Activated naive CD8-positive, alpha-beta T cell treated with anti-CD3 and anti-CD28 coated beads, Interleukin-2, amount 50 U/mL, for 24 hours (primary cell): Measurements from ENCODE around the gene ATP1A4.

Source experiments
- ATAC-seq: fragments of 150-1000 bp; cut with Tn5 transposase; one replicate; pipeline ENCODE4 v1.10.0; 2021
- DNase-seq: peaks from one replicate; pipeline ENCODE4 v3.0.0; 2021
- H3K27ac Mint-ChIP-seq: one replicate; pipeline ENCODE4 v1.8.0; 2021; ENCODE audit warnings: mild to moderate bottlenecking, mixed read lengths
- H3K27me3 Mint-ChIP-seq: one replicate; pipeline ENCODE4 v1.8.0; 2021; ENCODE audit warnings: mixed read lengths
- H3K36me3 Mint-ChIP-seq: one replicate; pipeline ENCODE4 v1.8.0; 2021; ENCODE audit warnings: low read depth, mixed read lengths
- H3K4me1 Mint-ChIP-seq: one replicate; pipeline ENCODE4 v1.8.0; 2021; ENCODE audit warnings: mixed read lengths
- H3K4me3 Mint-ChIP-seq: one replicate; pipeline ENCODE4 v1.8.0; 2021; ENCODE audit warnings: mild to moderate bottlenecking, moderate library complexity, mixed read lengths
- H3K9me3 Mint-ChIP-seq: one replicate; pipeline ENCODE4 v1.8.0; 2021; ENCODE audit warnings: mixed read lengths

Gene ATP1A4

DNA sequence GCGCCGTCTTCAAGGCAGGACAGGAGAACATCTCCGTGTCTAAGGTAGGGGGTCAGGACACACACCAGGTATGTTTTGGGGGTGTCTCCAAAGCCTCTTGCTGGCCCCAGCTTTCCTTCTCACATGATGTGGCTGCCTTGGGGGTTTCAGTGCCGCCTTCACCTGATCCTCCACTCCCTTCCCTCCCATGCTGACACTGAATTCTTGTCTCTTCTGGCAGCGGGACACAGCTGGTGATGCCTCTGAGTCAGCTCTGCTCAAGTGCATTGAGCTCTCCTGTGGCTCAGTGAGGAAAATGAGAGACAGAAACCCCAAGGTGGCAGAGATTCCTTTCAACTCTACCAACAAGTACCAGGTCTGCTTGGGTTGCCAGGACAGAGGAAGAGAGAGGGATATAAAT lies 22.4 kb upstream of the ATP1A4 start:
- Mint-ChIP-seq H3K27me3 (peaks cover 2% of the 10 kb centered on the region), H3K36me3 (no peaks in the 10 kb centered on the region), H3K4me3 (no peak overlapping the region), H3K4me1 (no peaks in the 10 kb centered on the region), H3K27ac (no peak overlapping the region), H3K9me3 (no peaks in the 10 kb centered on the region)
- no peak for ATAC-seq
- DNase-seq, result no peak

DNA sequence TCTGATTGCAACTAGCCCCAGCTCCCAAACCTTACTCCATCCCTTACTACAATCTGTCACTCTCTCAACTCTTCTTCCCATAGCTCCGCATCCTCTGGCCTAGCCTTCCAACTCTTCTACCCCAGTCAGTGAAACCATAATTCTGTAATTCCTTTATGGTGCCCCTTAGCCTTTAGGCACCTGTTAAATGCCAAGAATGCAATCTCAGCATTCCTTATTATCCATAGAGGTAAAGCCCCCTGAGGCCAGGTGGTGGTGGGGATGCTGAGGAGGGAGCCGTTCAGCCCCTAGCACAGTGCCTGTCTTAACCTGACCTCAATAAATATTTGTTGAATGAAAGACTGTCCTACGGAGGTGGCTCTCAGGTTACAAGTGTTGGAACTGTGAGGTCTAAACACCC lies 21.8 kb upstream of the ATP1A4 start:
- DNase-seq (no peak), ATAC-seq (no peak)
- H3K4me3 Mint-ChIP-seq, result no peak overlapping the region
- H3K4me1 Mint-ChIP-seq, result no peaks in the 10 kb centered on the region
- H3K9me3 Mint-ChIP-seq, result no peaks in the 10 kb centered on the region
- H3K36me3 Mint-ChIP-seq, result no peaks in the 10 kb centered on the region
- H3K27ac Mint-ChIP-seq, result no peak overlapping the region
- peaks cover 2% of the 10 kb centered on the region for H3K27me3 Mint-ChIP-seq

GRCh38 chr1:160129966-160130365 lies 21.4 kb upstream of the ATP1A4 start:
- Mint-ChIP-seq H3K27me3 (no peaks in the 10 kb centered on the region), H3K36me3 (no peaks in the 10 kb centered on the region), H3K9me3 (no peaks in the 10 kb centered on the region), H3K27ac (no peak overlapping the region), H3K4me3 (no peak overlapping the region), H3K4me1 (no peaks in the 10 kb centered on the region)
- no peak for ATAC-seq
- DNase-seq, result no peak

- Mint-ChIP-seq H3K27ac (no peak overlapping the region), H3K36me3 (no peaks in the 10 kb centered on the region), H3K4me1 (no peaks in the 10 kb centered on the region), H3K27me3 (no peaks in the 10 kb centered on the region), H3K4me3 (no peak overlapping the region), H3K9me3 (no peaks in the 10 kb centered on the region)
- ATAC-seq, result no peak
- no peak for DNase-seq
These were observed 20.9 kb upstream of the ATP1A4 start for GRCh38 chr1:160130486-160130885.

GRCh38 chr1:160130939-160131338 lies 20.5 kb upstream of the ATP1A4 start:
- H3K27ac Mint-ChIP-seq, result no peak overlapping the region
- no peaks in the 10 kb centered on the region for H3K36me3 Mint-ChIP-seq
- H3K4me3 Mint-ChIP-seq, result no peak overlapping the region
- H3K9me3 Mint-ChIP-seq, result no peaks in the 10 kb centered on the region
- H3K4me1 Mint-ChIP-seq, result no peaks in the 10 kb centered on the region
- no peaks in the 10 kb centered on the region for H3K27me3 Mint-ChIP-seq
- no peak for ATAC-seq
- no peak for DNase-seq

- no peak overlapping the region for H3K4me3 Mint-ChIP-seq
- no peak for ATAC-seq
- no peaks in the 10 kb centered on the region for H3K27me3 Mint-ChIP-seq
- H3K4me1 Mint-ChIP-seq, result no peaks in the 10 kb centered on the region
- H3K9me3 Mint-ChIP-seq, result no peaks in the 10 kb centered on the region
- DNase-seq, result no peak
- no peak overlapping the region for H3K27ac Mint-ChIP-seq
- H3K36me3 Mint-ChIP-seq, result no peaks in the 10 kb centered on the region
These were observed 19.4 kb upstream of the ATP1A4 start for GRCh38 chr1:160131803-160132565.

DNA sequence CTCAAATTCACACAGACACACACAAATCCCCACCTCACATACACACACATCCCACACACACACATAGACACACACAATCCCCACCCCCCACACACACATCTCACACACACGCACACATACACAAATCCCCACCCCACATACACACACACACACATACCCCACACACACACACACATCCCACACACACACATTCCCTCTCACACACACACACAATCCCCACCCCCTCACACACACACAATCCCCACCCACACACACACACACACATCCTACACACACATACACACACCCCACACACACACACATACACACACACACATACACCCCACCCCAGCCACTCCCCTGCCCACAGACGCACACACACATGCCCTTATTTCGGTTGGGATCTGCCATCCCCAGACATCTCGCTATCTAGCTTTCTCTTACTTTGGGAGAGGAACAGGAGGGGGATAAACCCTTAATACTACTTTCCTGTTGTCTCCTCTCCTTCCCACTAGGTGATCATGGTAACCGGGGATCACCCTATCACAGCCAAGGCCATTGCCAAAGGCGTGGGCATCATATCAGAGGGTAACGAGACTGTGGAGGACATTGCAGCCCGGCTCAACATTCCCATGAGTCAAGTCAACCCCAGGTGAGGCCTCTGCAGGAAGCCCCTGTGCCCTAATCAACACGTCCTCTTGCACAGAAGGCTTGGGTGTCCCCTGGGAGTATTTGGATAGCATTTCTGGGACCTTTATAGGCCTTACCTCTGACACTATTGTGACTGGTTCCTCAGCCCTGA lies 17.2 kb upstream of the ATP1A4 start:
- Mint-ChIP-seq H3K27me3 (no peaks in the 10 kb centered on the region), H3K27ac (no peak overlapping the region), H3K36me3 (no peaks in the 10 kb centered on the region), H3K9me3 (no peaks in the 10 kb centered on the region), H3K4me1 (no peaks in the 10 kb centered on the region), H3K4me3 (no peak overlapping the region)
- no peak for DNase-seq
- no peak for ATAC-seq

GRCh38 chr1:160134791-160135572 lies 16.4 kb upstream of the ATP1A4 start:
- Mint-ChIP-seq H3K27ac (no peak overlapping the region), H3K27me3 (no peaks in the 10 kb centered on the region), H3K4me3 (no peak overlapping the region), H3K36me3 (no peaks in the 10 kb centered on the region), H3K9me3 (no peaks in the 10 kb centered on the region), H3K4me1 (no peaks in the 10 kb centered on the region)
- DNase-seq, result no peak
- ATAC-seq, result no peak

DNA sequence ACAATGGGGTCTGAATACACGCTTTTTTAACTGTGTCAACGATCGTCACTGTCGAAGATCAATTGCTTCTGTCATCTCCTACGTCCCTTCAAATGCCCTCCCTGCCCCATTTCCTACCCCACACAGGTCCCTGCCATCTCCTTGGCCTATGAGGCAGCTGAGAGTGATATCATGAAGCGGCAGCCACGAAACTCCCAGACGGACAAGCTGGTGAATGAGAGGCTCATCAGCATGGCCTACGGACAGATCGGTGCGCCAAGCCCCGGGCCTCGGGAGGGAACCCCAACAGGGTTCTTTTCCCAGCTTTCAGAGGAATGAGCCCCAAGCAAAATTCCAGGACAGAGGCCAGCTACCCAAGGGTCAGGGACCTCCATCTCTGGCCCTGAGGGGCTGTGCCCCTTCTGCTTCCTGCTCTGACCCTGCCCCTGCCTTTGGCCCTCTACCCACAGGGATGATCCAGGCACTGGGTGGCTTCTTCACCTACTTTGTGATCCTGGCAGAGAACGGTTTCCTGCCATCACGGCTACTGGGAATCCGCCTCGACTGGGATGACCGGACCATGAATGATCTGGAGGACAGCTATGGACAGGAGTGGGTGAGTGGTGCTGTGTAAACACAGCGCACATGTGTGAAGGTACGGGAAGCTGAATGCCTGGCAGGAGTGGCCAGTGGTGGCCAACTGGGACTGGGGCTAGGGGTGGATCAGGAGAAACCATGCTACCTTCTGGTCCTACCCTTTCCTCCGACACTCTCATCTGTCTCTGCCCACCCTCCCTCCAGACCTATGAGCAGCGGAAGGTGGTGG lies 15.1 kb upstream of the ATP1A4 start:
- ATAC-seq (no peak), DNase-seq (no peak)
- Mint-ChIP-seq H3K4me1 (no peaks in the 10 kb centered on the region), H3K27me3 (peaks cover 6% of the 10 kb centered on the region), H3K36me3 (no peaks in the 10 kb centered on the region), H3K4me3 (no peak overlapping the region), H3K27ac (no peak overlapping the region), H3K9me3 (no peaks in the 10 kb centered on the region)

DNA sequence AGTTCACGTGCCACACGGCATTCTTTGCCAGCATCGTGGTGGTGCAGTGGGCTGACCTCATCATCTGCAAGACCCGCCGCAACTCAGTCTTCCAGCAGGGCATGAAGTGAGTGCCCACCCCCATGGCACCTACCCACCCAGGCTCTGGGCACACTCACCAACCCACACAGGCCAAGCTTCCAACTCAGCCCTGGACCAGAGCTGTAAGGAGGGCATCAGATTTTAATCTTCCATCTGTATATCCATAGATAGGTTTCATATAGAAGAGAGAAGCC lies 14.5 kb upstream of the ATP1A4 start:
- Mint-ChIP-seq H3K9me3 (no peaks in the 10 kb centered on the region), H3K27me3 (peaks cover 10% of the 10 kb centered on the region), H3K4me3 (no peak overlapping the region), H3K4me1 (no peaks in the 10 kb centered on the region), H3K36me3 (no peaks in the 10 kb centered on the region), H3K27ac (no peak overlapping the region)
- ATAC-seq (no peak), DNase-seq (no peak)

DNA sequence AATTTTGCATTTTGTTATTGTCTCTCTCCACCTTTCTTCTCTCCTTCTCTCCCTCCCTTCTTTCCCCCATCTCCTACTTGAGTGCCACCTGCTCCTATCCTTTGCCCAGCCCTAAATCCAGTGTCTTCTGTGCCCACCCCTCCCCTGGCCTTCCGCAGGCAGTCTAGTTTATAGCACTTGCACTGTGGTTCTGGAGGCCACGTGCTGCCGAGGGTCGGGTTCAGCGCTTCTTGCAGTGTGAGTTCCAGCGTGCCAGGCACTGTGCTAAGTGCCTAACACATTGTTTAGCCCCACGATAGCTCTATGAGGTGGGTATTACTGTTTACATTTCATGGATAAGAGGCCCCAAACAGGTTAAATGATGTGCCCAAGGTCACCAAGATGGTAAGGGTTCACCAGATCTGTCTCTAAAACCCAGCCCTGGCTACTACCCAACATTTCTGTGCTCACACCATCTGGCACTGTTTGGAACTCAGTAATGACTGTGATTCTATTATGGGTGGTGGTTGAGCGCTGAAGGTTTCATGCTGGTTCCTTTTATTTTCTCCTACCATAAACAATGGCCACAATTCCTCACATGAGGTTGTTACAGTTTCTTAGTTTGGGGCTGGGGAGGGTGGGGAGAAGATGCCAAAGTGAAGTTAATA lies 14.1 kb upstream of the ATP1A4 start:
- no peak overlapping the region for H3K4me3 Mint-ChIP-seq
- no peaks in the 10 kb centered on the region for H3K4me1 Mint-ChIP-seq
- ATAC-seq (no peak), DNase-seq (no peak)
- no peaks in the 10 kb centered on the region for H3K9me3 Mint-ChIP-seq
- H3K36me3 Mint-ChIP-seq, result no peaks in the 10 kb centered on the region
- H3K27ac Mint-ChIP-seq, result no peak overlapping the region
- peaks cover 12% of the 10 kb centered on the region for H3K27me3 Mint-ChIP-seq

DNA sequence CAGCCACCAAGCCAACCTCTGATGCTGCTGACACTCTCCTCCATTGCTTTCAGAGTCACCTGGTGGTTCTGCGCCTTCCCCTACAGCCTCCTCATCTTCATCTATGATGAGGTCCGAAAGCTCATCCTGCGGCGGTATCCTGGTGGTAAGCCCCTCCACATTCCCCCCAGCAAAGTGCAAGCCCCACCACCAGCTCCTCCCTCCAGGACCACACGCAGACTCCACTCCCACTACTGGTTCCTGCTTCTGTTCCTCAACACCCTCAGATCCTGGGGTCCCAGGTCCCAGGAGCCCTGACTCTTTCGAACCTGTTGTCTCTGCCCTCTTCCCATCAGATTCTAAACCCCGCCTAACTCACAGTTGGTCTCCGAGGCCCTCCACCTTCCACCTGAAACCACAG lies 11.6 kb upstream of the ATP1A4 start:
- ATAC-seq, result no peak
- DNase-seq, result no peak
- Mint-ChIP-seq H3K27me3 (peaks cover 16% of the 10 kb centered on the region), H3K9me3 (no peaks in the 10 kb centered on the region), H3K4me3 (no peak overlapping the region), H3K4me1 (no peaks in the 10 kb centered on the region), H3K27ac (no peak overlapping the region), H3K36me3 (no peaks in the 10 kb centered on the region)

- no peak for ATAC-seq
- peaks cover 17% of the 10 kb centered on the region for H3K27me3 Mint-ChIP-seq
- no peaks in the 10 kb centered on the region for H3K9me3 Mint-ChIP-seq
- no peaks in the 10 kb centered on the region for H3K36me3 Mint-ChIP-seq
- DNase-seq, result no peak
- no peak overlapping the region for H3K4me3 Mint-ChIP-seq
- no peaks in the 10 kb centered on the region for H3K4me1 Mint-ChIP-seq
- H3K27ac Mint-ChIP-seq, result no peak overlapping the region
These were observed 7.7 kb upstream of the ATP1A4 start for GRCh38 chr1:160143695-160144094.

DNA sequence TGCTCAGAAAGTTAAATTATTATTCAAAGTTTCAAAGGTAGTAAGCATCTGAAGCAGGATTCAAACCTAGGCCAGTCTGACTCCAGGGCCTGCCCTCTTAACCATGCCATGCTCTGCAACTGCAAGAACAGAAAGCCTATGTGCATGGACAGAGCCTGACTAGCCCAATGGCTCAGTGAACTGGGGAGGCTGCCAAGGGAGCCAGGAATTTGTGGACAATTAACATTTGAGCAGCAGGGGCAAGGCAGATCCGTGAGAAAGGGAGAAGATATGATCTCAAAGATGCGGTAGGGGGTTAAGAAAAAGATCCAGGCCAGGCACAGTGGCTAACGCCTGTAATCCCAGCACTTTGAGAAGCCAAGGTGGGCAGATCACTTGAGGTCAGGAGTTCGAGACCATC lies 6.5 kb upstream of the ATP1A4 start:
- ATAC-seq, result no peak
- Mint-ChIP-seq H3K27ac (no peak overlapping the region), H3K9me3 (no peaks in the 10 kb centered on the region), H3K4me1 (no peaks in the 10 kb centered on the region), H3K4me3 (no peak overlapping the region), H3K27me3 (peaks cover 17% of the 10 kb centered on the region), H3K36me3 (no peaks in the 10 kb centered on the region)
- DNase-seq, result no peak
